ENCODE results near the gene EXOC7.
"Not testable (repeated sequence)": the region's sequence is repeated elsewhere in the genome, so short reads cannot be mapped to it uniquely, and the experiment has no call there.

GRCh38 chr17:76044475-76045007, 59.0 kb downstream of the EXOC7 start:
- TF ChIP-seq, protein P1, sequence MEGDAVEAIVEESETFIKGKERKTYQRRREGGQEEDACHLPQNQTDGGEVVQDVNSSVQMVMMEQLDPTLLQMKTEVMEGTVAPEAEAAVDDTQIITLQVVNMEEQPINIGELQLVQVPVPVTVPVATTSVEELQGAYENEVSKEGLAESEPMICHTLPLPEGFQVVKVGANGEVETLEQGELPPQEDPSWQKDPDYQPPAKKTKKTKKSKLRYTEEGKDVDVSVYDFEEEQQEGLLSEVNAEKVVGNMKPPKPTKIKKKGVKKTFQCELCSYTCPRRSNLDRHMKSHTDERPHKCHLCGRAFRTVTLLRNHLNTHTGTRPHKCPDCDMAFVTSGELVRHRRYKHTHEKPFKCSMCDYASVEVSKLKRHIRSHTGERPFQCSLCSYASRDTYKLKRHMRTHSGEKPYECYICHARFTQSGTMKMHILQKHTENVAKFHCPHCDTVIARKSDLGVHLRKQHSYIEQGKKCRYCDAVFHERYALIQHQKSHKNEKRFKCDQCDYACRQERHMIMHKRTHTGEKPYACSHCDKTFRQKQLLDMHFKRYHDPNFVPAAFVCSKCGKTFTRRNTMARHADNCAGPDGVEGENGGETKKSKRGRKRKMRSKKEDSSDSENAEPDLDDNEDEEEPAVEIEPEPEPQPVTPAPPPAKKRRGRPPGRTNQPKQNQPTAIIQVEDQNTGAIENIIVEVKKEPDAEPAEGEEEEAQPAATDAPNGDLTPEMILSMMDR (optimal IDR thresholded peaks at IDR 0.05 in 1 of 3, IDR thresholded peaks at IDR 0.05 in 1 of 3, conservative IDR thresholded peaks at IDR 0.05 in 1 of 3; ENCODE audit: extremely low read depth in 1 of 3, insufficient read depth in 2 of 3, low read length in 3 of 3): not testable (repeated sequence)
- TF ChIP-seq EZH2 (IDR thresholded peaks at IDR 0.05; ENCODE audit: low read length): not testable (repeated sequence)

Measured in keratinocyte (primary cell).